ENCODE results near the gene DMXL1.

DMXL1 gene

GRCh38 chr5:119070828-119071560, at the start of gene DMXL1 (continued):
- no peak for TF ChIP-seq ZNF26 (tag by site-specific recombination; IDR thresholded peaks at IDR 0.05)
- 0 out of 2 replicates have a peak, but pooled peaks have one; percentile 66 for TF ChIP-seq ZNF391 (tag by site-specific recombination; IDR thresholded peaks at IDR 0.05; ENCODE audit: borderline replicate concordance, low read depth)
- peak; percentile 98 for TF ChIP-seq KLF9 (tag by site-specific recombination; IDR thresholded peaks at IDR 0.05; ENCODE audit: low read depth)
- TF ChIP-seq ZNF692 (tag by site-specific recombination; IDR thresholded peaks at IDR 0.05): peak; percentile 70
- TF ChIP-seq KLF16 (tag by site-specific recombination; IDR thresholded peaks at IDR 0.05): peak; percentile 94
- no peak for TF ChIP-seq ZNF701 (tag by site-specific recombination; IDR thresholded peaks at IDR 0.05)
- TF ChIP-seq ZNF792 (tag by site-specific recombination; IDR thresholded peaks at IDR 0.05): no peak
- no peak for TF ChIP-seq ZNF16 (tag by site-specific recombination; IDR thresholded peaks at IDR 0.05; ENCODE audit: low read depth)
- TF ChIP-seq ZNF776 (tag by site-specific recombination; IDR thresholded peaks at IDR 0.05; ENCODE audit: borderline replicate concordance): no peak
- peak; percentile 47 for TF ChIP-seq PRDM10 (tag by site-specific recombination; IDR thresholded peaks at IDR 0.05)
- TF ChIP-seq HOXD13 (CRISPR knock-in tag; IDR thresholded peaks at IDR 0.05; ENCODE audit: borderline replicate concordance): no peak
- no peak for TF ChIP-seq GFI1B (tag by site-specific recombination; IDR thresholded peaks at IDR 0.05)
- no peak for TF ChIP-seq ZNF621 (tag by site-specific recombination; IDR thresholded peaks at IDR 0.05)
- no peak for TF ChIP-seq ATF2 (tag by site-specific recombination; IDR thresholded peaks at IDR 0.05; ENCODE audit: low read depth)
- TF ChIP-seq ZBTB8A (tag by site-specific recombination; IDR thresholded peaks at IDR 0.05): peak; percentile 49; the same call in 1 of the 2 replicates
- peak; percentile 40 for TF ChIP-seq ZIC2 (tag by site-specific recombination; IDR thresholded peaks at IDR 0.05)
- TF ChIP-seq GLIS2 (tag by site-specific recombination; IDR thresholded peaks at IDR 0.05): peak; percentile 93
- TF ChIP-seq ZBTB17 (tag by site-specific recombination; IDR thresholded peaks at IDR 0.05): peak; percentile 95
- TF ChIP-seq ZNF549 (tag by site-specific recombination; IDR thresholded peaks at IDR 0.05): no peak
- peak; percentile 91 for TF ChIP-seq ZBTB26 (tag by site-specific recombination; optimal IDR thresholded peaks at IDR 0.05)
- no peak for TF ChIP-seq ZNF155 (tag by site-specific recombination; IDR thresholded peaks at IDR 0.05)
- no peak for TF ChIP-seq ZNF645 (tag by site-specific recombination; IDR thresholded peaks at IDR 0.05)
- TF ChIP-seq ZNF843 (tag by site-specific recombination; IDR thresholded peaks at IDR 0.05): peak; percentile 50
- no peak for TF ChIP-seq RBAK (tag by site-specific recombination; IDR thresholded peaks at IDR 0.05)
- no peak for TF ChIP-seq ZNF555 (tag by site-specific recombination; conservative IDR thresholded peaks at IDR 0.05)
- TF ChIP-seq ZNF214 (tag by site-specific recombination; IDR thresholded peaks at IDR 0.05; ENCODE audit: borderline replicate concordance): no peak
- no peak for TF ChIP-seq ZNF529 (tag by site-specific recombination; IDR thresholded peaks at IDR 0.05; ENCODE audit: insufficient replicate concordance)
- no peak for TF ChIP-seq ZNF221 (tag by site-specific recombination; IDR thresholded peaks at IDR 0.05; ENCODE audit: borderline replicate concordance)
- TF ChIP-seq SP7 (tag by site-specific recombination; IDR thresholded peaks at IDR 0.05): peak; percentile 81
- peak; percentile 73 for TF ChIP-seq EGR2 (tag by site-specific recombination; IDR thresholded peaks at IDR 0.05; ENCODE audit: low read depth)

Measured in HEK293 (cell line).